Retinal pigment epithelial cell (primary cell): Measurements from ENCODE around the gene FRMD4B.

Experiments
- DNase-seq: peaks from one replicate; pipeline ENCODE4 v3.0.0-alpha.2; 2010; ENCODE audit warnings: low read depth
- H3K4me3 ChIP-seq: 2 replicates; pipeline ENCODE4 v1.5.1; 2011; ENCODE audit warnings: mild to moderate bottlenecking, low read length, control low read depth, moderate library complexity
- CTCF ChIP-seq: conservative IDR thresholded peaks from 2 replicates; pipeline ENCODE4 v1.5.1; 2011; ENCODE audit warnings: low read depth, low read length, control low read depth, inconsistent platforms

FRMD4B gene

GRCh38 chr3:69379661-69380060 is 6.2 kb downstream of the FRMD4B start:
- no peak for DNase-seq
- no peak overlapping the region for H3K4me3 ChIP-seq
- TF ChIP-seq CTCF = no peak

GRCh38 chr3:69378112-69378802 is 7.6 kb downstream of the FRMD4B start:
- H3K4me3 ChIP-seq = no peak overlapping the region
- DNase-seq = no peak
- no peak for TF ChIP-seq CTCF

- no peak for TF ChIP-seq CTCF
- no peak for DNase-seq
- no peak overlapping the region for H3K4me3 ChIP-seq
These were observed 8.6 kb downstream of the FRMD4B start for GRCh38 chr3:69377262-69377661.

- no peak for DNase-seq
- TF ChIP-seq CTCF = no peak
- no peak overlapping the region for H3K4me3 ChIP-seq
These were observed 9.2 kb downstream of the FRMD4B start for GRCh38 chr3:69376731-69377130.

GRCh38 chr3:69371816-69372215 is 14.1 kb downstream of the FRMD4B start:
- no peak overlapping the region for H3K4me3 ChIP-seq
- no peak for DNase-seq
- no peak for TF ChIP-seq CTCF

GRCh38 chr3:69370901-69371301 is 15.0 kb downstream of the FRMD4B start:
- TF ChIP-seq CTCF = no peak
- no peak overlapping the region for H3K4me3 ChIP-seq
- DNase-seq = no peak

GRCh38 chr3:69370156-69370883 is 15.6 kb downstream of the FRMD4B start:
- TF ChIP-seq CTCF = no peak
- no peak overlapping the region for H3K4me3 ChIP-seq
- no peak for DNase-seq
